ENCODE results near the gene XPNPEP3. TPM values are rescaled to one million over a fixed set of nuclear protein-coding genes. Genes with fewer than 3 reads are reported as not detected.

XPNPEP3 gene
- total RNA-seq, 1 experiment from 2014 or later, result 39.9 TPM

DNA sequence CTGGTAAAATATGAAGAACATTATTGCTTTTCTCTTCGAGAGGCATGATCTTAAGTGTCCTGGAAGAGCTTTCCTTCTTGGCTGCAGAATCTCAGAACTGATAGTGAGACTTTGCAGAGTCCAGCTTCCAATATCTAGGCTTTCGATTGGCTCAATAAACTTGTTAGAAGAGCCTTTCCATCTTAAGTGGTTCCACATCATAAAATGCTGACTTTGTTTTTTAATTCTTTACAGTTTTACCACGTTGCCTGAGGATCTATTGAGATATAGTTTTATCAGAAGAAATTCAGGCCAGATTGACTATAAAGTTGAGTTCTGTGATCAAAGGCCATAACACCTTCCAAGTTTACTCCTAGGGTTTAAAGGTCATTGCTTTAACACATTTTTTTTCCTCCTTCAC is 20.5 kb downstream of the XPNPEP3 start:
- CTCF ChIA-PET, result no interaction called here
- Mint-ChIP-seq H3K27me3 (ENCODE audit: unreplicated experiment) (no peaks in the 10 kb centered on the region), H3K4me1 (ENCODE audit: low read depth, unreplicated experiment) (peaks cover 11% of the 10 kb centered on the region), H3K4me3 (ENCODE audit: low read depth, unreplicated experiment) (no peak overlapping the region), H3K9me3 (ENCODE audit: low read depth, unreplicated experiment) (no peaks in the 10 kb centered on the region), H3K36me3 (ENCODE audit: insufficient read depth, unreplicated experiment) (no peaks in the 10 kb centered on the region), H3K27ac (ENCODE audit: unreplicated experiment) (no peak overlapping the region)
- no TSS peak for BruUV-seq (replicated peaks)
- TF ChIP-seq CTCF (IDR thresholded peaks at IDR 0.05; ENCODE audit: unreplicated experiment), result no peak
- no peak for DNase-seq
- intact Hi-C loops (cut with micrococcal nuclease; ENCODE audit: unreplicated experiment), result loop anchor here (5.0 kb wide), 1 partner anchor 230 kb away; no protein-coding TSS in a partner anchor

DNA sequence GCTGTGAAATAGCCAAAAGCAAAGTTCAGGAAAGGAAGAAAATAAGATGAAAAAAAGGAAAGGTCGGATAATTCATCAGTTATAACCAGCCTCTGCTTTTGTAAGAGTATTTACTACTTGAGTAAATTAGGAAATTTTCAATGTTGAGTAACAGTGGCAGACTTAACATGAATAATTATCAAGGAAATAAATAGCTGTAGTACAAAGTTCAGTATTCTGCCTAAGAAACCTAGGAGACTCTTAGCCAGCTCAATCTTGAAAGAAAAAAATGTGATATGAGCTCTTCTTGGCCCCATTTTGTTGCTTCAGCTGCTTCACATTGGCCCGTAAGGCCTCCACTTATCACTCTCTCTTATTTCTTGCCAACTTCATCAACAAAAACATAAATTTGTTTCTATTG is 22.0 kb downstream of the XPNPEP3 start:
- Mint-ChIP-seq H3K9me3 (ENCODE audit: low read depth, unreplicated experiment) (no peaks in the 10 kb centered on the region), H3K4me1 (ENCODE audit: low read depth, unreplicated experiment) (peaks cover 11% of the 10 kb centered on the region), H3K27me3 (ENCODE audit: unreplicated experiment) (no peaks in the 10 kb centered on the region), H3K27ac (ENCODE audit: unreplicated experiment) (no peak overlapping the region), H3K36me3 (ENCODE audit: insufficient read depth, unreplicated experiment) (no peaks in the 10 kb centered on the region), H3K4me3 (ENCODE audit: low read depth, unreplicated experiment) (no peak overlapping the region)
- no TSS peak for BruUV-seq (replicated peaks)
- intact Hi-C loops (cut with micrococcal nuclease; ENCODE audit: unreplicated experiment), result loop anchor here (5.0 kb wide), 1 partner anchor 228 kb away; no protein-coding TSS in a partner anchor
- CTCF ChIA-PET, result interaction anchor here (1.0 kb wide), 1 partner anchor 20 kb away, joined by 4 read pairs; no protein-coding TSS in a partner anchor
- DNase-seq, result no peak
- TF ChIP-seq CTCF (IDR thresholded peaks at IDR 0.05; ENCODE audit: unreplicated experiment), result no peak

DNA sequence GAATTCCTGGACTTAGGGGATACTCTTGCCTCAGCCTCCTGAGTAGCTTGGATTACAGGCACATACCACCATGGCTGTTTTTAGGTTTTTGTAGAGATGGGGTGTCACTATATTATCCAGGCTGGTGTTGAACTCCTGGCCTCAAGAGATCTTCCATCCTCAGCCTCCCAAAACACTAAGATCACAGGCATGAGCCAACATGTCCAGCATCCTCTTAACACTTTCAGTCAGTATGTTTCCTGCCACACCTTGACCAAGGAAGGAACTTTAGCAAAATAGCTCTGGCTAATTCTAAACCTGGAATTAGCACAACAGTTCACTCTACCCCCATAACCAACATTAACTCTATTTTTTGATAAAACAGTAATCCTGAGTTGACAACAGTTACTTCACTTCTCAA is 32.2 kb downstream of the XPNPEP3 start:
- no TSS peak for BruUV-seq (replicated peaks)
- TF ChIP-seq CTCF (IDR thresholded peaks at IDR 0.05; ENCODE audit: unreplicated experiment), result no peak
- Mint-ChIP-seq H3K36me3 (ENCODE audit: insufficient read depth, unreplicated experiment) (peaks cover 6% of the 10 kb centered on the region), H3K4me1 (ENCODE audit: low read depth, unreplicated experiment) (no peaks in the 10 kb centered on the region), H3K27me3 (ENCODE audit: unreplicated experiment) (no peaks in the 10 kb centered on the region), H3K4me3 (ENCODE audit: low read depth, unreplicated experiment) (no peak overlapping the region), H3K27ac (ENCODE audit: unreplicated experiment) (no peak overlapping the region), H3K9me3 (ENCODE audit: low read depth, unreplicated experiment) (no peaks in the 10 kb centered on the region)
- CTCF ChIA-PET, result no interaction called here
- DNase-seq, result no peak
- intact Hi-C loops (cut with micrococcal nuclease; ENCODE audit: unreplicated experiment), result no loop called here

GRCh38 chr22:40890881-40891280 is 33.9 kb downstream of the XPNPEP3 start:
- H3K9me3 Mint-ChIP-seq (ENCODE audit: low read depth, unreplicated experiment), result no peaks in the 10 kb centered on the region
- no peak overlapping the region for H3K27ac Mint-ChIP-seq (ENCODE audit: unreplicated experiment)
- peaks cover 6% of the 10 kb centered on the region for H3K36me3 Mint-ChIP-seq (ENCODE audit: insufficient read depth, unreplicated experiment)
- no peak overlapping the region for H3K4me3 Mint-ChIP-seq (ENCODE audit: low read depth, unreplicated experiment)
- no peak for TF ChIP-seq CTCF (IDR thresholded peaks at IDR 0.05; ENCODE audit: unreplicated experiment)
- CTCF ChIA-PET, result no interaction called here
- H3K27me3 Mint-ChIP-seq (ENCODE audit: unreplicated experiment), result no peaks in the 10 kb centered on the region
- intact Hi-C loops (cut with micrococcal nuclease; ENCODE audit: unreplicated experiment), result no loop called here
- no peak for DNase-seq
- BruUV-seq (replicated peaks), result no TSS peak
- H3K4me1 Mint-ChIP-seq (ENCODE audit: low read depth, unreplicated experiment), result no peaks in the 10 kb centered on the region

Measured in Calu3 (cell line).